Activated CD8-positive, alpha-beta memory T cell treated with anti-CD3 and anti-CD28 coated beads, Interleukin-2, amount 50 U/mL, for 4 hours (primary cell): ENCODE measurements around the gene YTHDC2.
"Not testable (repeated sequence)": the region's sequence is repeated elsewhere in the genome, so short reads cannot be mapped to it uniquely, and the experiment has no call there.

Experiments
- DNase-seq: peaks from one replicate; pipeline ENCODE4 v3.0.0-alpha.2; 2020

Gene YTHDC2

DNA sequence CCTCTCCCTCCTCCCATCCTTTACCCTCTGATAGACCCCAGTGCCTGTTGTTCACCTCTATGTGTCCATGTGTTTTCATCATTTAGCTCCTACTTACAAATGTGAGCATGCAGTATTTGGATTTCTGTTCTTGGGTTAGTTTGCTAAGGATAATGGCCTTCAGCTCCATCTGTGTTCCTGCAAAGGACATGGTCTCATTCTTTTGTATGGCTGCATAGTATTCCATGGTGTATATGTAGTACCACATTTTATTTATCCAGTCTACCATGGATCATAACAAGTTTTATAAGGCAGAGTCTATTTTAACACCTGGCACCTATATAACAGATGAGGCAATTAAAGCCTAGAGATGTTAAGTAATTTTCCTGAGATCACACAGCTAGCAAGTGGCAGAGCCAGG lies 7.4 kb downstream of the YTHDC2 start:
- no peak for DNase-seq

DNA sequence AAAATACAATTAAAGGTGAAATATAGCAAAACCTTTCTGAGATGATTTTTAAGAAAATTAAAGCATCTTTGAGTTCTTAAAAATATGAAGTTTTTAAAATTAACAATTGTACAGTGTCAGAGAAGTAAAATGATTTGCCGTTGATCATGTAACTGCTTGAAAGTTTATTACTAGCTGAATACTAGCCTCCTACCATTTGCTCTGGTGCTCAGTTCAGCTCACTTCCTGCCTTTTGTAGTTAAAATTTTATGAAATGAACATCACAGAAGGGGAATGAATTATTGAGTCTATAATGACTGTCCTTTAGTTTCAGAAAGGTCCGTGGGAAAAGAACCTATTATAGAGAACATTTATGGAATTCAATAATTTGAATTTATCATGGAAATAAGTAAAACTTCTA lies 9.7 kb downstream of the YTHDC2 start:
- no peak for DNase-seq

DNA sequence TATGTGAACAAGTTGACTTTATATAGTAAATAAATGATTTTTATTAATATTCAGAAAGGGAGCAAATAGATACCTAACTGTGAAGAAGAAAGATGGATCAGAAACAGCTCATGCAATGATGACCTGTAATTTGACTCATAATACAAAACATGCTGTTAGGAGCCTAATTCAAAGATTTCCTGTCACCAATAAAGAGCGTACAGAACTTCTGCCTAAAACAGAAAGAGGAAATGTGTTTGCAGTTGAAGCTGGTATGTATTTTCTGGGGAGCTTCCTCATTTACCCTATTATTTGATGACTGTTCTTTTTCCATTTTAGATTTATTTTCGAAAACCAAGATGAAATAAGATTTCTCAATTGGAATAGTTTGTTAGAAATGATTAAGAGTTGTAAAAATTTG lies 11.4 kb downstream of the YTHDC2 start:
- DNase-seq = no peak

GRCh38 chr5:113526421-113526820 lies 12.9 kb downstream of the YTHDC2 start:
- no peak for DNase-seq

- no peak for DNase-seq
These were observed 14.3 kb downstream of the YTHDC2 start for GRCh38 chr5:113527746-113528145.

DNA sequence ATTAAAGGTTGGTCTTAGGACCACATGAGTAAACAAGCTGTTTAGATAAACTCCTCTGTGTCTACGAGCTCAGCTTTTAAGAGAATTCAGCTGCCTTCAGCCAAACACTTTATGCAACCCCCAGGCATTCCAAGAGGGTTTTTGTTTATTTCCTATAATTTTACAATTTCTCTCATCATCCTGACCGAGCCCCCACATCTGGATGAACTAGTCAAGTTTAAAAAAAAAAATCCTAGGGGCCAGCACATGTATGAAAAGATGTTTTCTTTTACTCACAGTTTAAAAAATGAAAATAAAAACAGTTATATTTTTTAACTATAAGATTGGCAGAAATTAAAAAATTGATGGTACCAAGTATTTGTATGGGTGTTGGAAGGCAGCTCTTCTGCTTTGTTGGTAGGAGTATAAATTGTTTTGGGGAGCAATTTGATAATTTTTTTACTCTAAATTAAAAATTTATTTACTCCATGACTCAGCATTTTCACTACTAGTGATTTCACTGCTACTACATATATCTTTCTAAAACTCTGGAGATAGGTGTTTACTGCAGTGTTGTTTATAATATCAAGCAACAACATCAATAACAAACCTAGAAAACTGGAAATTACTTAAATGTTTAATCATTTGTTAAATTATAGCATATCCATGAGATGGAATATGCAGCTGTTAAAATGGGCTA lies 18.1 kb downstream of the YTHDC2 start:
- no peak for DNase-seq

DNA sequence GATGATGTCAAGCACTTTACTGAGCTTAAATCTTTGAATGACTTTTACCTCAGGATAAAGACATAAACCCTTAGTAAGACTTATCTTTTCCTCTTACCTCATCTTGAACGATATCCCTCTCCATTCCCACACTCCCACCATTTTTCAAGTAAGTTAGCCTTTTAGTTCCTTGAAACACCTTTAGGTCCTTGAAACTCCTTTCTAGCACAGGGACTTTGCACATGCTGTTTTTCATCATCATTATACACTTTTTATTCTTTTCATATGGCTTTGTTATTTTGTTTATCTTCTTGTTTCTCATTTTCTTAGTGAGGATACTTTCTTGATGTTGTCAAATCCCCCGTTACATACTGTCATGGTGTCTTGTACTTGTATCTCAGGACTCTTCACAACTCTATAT lies 24.8 kb downstream of the YTHDC2 start:
- no peak for DNase-seq

DNA sequence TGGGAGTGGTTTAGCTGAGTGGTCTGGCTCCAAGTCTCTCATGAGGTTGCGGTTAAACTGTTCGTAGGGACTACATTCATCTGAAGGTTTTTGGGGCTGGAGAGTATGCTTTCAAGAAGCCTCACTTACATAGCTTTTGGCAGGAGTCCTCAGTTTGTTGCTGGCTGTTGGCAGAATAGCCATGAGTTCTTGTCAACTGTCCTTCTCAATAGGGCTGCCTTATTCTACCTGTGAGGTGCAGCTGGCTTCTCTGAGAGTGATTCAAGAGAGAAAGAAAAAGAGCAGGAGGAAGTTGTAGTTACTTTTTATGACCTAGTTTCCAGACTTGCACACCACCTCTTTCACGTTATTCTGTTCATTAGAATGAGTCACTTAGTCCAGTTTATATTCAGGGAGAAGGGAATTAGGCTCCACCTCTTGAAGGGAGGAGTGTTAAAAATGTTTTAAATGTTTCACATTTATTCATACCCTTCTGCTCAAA lies 33.2 kb downstream of the YTHDC2 start:
- DNase-seq = no peak

GRCh38 chr5:113548396-113548795 lies 34.9 kb downstream of the YTHDC2 start:
- no peak for DNase-seq

GRCh38 chr5:113552137-113552536 lies 38.6 kb downstream of the YTHDC2 start:
- DNase-seq = no peak

- no peak for DNase-seq
These were observed 39.1 kb downstream of the YTHDC2 start for GRCh38 chr5:113552620-113553019.

GRCh38 chr5:113562828-113563400 lies 49.4 kb downstream of the YTHDC2 start:
- no peak for DNase-seq

DNA sequence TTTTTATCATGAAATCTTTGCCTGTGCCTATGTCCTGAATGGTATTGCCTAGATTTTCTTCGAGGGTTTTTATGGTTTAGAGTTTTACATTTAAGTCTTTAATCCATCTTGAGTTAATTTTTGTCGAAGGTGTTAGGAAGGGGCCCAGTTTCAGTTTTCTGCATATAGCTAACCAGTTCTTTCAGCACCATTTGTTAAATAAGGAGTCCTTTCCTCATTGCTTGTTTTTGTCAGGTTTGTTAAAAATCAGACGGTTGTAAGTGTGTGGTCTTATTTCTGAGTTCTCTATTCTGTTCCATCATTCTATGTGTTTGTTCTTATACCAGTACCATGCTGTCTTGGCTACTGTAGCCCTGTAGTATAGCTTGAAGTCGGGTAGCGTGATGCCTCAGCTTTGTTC lies 55.9 kb downstream of the YTHDC2 start:
- DNase-seq = no peak

- no peak for DNase-seq
These were observed 59.2 kb downstream of the YTHDC2 start for GRCh38 chr5:113572716-113573115.

- no peak for DNase-seq
These were observed 60.9 kb downstream of the YTHDC2 start for GRCh38 chr5:113574417-113574816.

DNA sequence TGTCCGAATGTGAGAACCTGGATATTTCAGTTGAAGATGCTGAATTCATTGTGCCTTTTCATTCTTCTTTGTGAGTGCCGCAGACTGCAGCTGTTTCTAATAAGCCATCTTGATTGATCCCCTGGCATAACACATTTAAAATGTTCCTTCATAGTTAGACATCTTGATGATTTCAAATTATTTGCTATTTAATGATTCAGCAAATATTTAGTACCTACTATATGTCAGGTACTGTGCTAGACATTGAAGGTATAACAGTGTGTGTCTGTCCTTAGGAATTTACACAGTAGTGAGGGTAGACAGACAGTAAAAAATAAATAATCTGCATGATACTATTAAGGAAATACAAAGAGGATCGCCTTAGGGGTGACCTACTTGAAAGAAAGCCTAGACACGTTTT lies 61.6 kb downstream of the YTHDC2 start:
- no peak for DNase-seq

GRCh38 chr5:113578091-113578490 lies 64.6 kb downstream of the YTHDC2 start:
- DNase-seq = no peak

- no peak for DNase-seq
These were observed 67.9 kb downstream of the YTHDC2 start for GRCh38 chr5:113581388-113581787.

DNA sequence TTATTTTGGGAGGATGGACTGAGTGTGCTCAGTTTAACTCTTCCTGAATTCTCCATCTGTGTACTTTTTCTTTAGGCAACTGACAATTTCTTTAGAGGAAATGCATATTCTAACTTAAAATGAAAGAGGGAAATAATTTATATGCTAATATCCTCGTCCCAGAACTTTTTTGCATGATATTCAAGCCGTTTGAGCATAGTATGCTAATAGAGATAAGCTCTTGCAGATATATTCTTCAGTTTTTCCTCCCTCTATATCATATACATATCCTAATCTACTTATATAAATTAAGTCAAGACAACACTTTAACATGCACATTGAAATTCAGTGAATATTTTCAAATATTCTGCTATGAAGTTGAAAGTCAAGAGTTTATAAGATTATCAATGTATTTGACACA lies 84.7 kb downstream of the YTHDC2 start:
- no peak for DNase-seq

GRCh38 chr5:113598926-113599325 lies 85.4 kb downstream of the YTHDC2 start:
- no peak for DNase-seq

DNA sequence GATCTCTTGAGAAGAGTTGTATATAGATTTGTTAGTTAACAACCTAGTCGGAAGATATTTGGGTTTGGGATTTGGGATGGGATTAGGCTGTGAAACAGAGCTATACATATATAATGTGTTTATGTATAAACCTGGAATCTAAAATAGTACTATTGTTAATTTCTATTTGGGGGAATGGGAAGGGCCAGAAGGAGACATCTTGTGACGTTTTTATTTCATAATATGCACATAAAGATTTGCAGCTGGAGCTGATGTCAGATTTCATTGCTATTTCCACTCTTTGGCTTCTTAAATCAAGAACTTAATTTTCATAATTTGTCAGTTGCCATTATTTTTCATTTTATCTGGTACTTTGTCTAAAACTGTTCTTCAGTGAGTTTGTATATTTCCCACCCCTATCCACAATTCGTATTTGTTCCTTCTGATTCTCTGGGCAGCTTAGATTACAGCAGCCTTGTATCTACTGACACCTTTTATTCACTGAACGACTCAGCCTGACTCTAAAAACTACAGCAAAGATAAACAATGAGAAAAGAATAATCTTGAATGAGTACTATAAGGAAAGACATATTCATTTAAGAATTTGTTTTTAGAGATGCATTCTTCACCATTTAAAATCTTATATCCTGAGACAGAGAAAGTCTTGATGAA lies 86.9 kb downstream of the YTHDC2 start:
- DNase-seq = no peak

- no peak for DNase-seq
These were observed 87.9 kb downstream of the YTHDC2 start for GRCh38 chr5:113601423-113601822.

DNA sequence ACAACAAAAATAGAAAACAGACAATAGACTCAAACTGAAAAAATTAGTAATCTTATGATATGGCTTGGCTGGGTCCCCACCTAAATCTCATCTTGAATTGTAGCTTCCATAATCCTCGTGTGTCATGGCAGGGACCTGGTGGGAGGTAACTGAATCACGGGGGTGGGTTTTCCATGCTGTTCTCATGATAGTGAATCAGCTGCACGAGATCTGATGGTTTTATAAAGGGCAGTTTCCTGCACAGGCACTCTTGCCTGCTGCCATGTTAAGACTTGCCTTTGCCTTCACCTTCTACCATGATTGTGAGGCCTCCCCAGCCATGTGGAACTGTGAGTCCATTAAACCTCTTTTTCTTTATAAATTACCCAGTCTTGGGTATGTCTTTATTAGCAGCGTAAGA lies 89.8 kb downstream of the YTHDC2 start:
- not testable (repeated sequence) for DNase-seq
